BE2C (cell line): Measurements from ENCODE around the gene TMEM41A.
A peak's percentile ranks its signal among the peaks of the same experiment; 100 is the strongest.

Experiments used
- DNase-seq: peaks from one replicate; pipeline ENCODE4 v3.0.0-alpha.2; 2020
- H3K27me3 ChIP-seq: fragments of 250-450 bp; sonication (Bioruptor Pico); 2 replicates; pipeline ENCODE4 v1.5.1; 2020; ENCODE audit warnings: mild to moderate bottlenecking
- H3K36me3 ChIP-seq: fragments of 250-450 bp; sonication (Bioruptor Pico); 2 replicates; pipeline ENCODE4 v1.5.1; 2020; ENCODE audit warnings: mild to moderate bottlenecking
- H3K4me1 ChIP-seq: fragments of 250-450 bp; sonication (Bioruptor Pico); 2 replicates; pipeline ENCODE4 v1.5.1; 2020
- H3K4me3 ChIP-seq: 2 replicates; pipeline ENCODE4 v1.5.1; 2011; ENCODE audit warnings: low read depth, low read length
- H3K9me3 ChIP-seq: fragments of 250-450 bp; sonication (Bioruptor Pico); 2 replicates; pipeline ENCODE4 v1.5.1; 2020
- CTCF ChIP-seq: IDR thresholded peaks from 2 replicates; pipeline ENCODE4 v1.5.1; 2012; ENCODE audit warnings: mild to moderate bottlenecking, low read depth, low read length

The TMEM41A gene

GRCh38 chr3:185519021-185519420 lies 20.2 kb upstream of the TMEM41A start:
- H3K4me3 ChIP-seq: no peak overlapping the region
- no peaks in the 10 kb centered on the region for H3K36me3 ChIP-seq
- no peaks in the 10 kb centered on the region for H3K9me3 ChIP-seq
- no peak for DNase-seq
- H3K27me3 ChIP-seq: peaks cover 5% of the 10 kb centered on the region
- peak; percentile 14; the same call in 1 of the 2 replicates for TF ChIP-seq CTCF
- H3K4me1 ChIP-seq: no peaks in the 10 kb centered on the region

DNA sequence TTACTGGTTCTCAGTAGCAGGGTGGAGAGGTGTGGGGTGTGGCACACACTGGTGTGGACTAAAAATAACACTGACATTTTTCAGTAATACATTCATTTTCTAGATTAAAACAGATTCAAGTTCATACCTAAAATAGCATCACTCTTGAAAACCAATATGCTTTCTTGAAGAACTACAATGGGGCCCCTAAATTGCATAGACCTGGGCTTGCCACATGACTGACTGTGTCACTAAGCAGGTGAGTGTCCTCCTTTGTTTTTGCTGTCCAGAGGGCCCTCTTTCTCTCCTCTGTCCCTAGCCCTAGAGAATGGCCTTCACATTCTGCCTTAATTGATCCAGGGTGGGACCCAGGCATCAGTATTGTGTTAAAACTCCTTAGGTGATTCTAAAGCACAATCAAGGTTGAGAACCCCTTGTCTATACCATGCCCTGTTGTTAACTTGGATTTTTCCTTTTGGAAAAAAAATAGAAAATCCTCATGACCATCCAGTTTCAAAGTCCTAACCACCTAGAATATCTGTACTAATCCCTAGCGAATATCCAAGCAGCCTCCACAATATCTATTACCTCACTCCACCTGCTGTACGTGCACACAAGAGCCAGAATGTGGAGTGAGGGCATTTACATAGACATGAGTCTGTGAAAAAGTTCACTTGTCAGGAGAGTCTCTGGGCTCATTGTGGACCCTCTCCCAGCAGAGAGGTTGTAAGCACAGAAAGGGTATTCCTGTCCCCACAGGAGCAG lies 18.7 kb upstream of the TMEM41A start:
- no peaks in the 10 kb centered on the region for H3K4me1 ChIP-seq
- no peaks in the 10 kb centered on the region for H3K9me3 ChIP-seq
- no peak overlapping the region for H3K4me3 ChIP-seq
- H3K27me3 ChIP-seq: no peaks in the 10 kb centered on the region; the same call in none of the 2 replicates
- DNase-seq: no peak
- TF ChIP-seq CTCF: no peak
- H3K36me3 ChIP-seq: no peaks in the 10 kb centered on the region

GRCh38 chr3:185511711-185512110 lies 12.9 kb upstream of the TMEM41A start:
- no peaks in the 10 kb centered on the region for H3K36me3 ChIP-seq
- H3K27me3 ChIP-seq: no peaks in the 10 kb centered on the region; the same call in none of the 2 replicates
- DNase-seq: no peak
- no peaks in the 10 kb centered on the region for H3K4me1 ChIP-seq
- TF ChIP-seq CTCF: no peak
- no peak overlapping the region for H3K4me3 ChIP-seq
- no peaks in the 10 kb centered on the region for H3K9me3 ChIP-seq

DNA sequence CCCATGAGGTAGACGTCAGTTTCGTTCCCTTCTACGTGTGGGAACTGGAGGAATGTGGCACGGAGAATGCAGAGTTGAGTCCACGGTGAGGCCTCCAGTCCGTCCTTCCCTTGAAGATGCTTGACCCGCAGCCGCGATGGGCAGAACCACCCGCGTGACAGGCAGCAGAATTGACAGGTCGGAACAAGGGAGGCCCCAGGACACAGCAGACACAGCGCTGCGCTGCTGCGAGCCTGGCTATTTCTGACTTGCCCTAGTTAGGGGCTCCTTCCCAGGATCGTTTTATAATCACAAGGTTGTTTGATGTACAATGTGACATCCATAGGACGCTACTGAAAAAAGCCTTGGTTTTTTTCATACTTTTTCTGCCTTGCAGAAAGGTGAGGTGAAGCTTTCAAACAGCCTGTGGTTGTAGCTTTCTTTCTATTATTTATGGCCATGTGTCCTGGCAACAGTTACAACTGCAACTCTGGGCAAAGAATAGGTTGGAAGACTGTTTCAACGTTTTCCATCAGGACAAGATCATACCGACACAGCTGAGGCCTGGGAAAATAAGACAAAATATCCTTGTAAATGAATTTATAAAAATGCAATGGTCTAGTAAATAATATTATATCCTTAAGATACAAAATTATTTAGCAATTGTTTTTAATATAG lies 9.6 kb upstream of the TMEM41A start:
- DNase-seq: no peak
- no peaks in the 10 kb centered on the region for H3K27me3 ChIP-seq
- TF ChIP-seq CTCF: no peak
- no peaks in the 10 kb centered on the region for H3K36me3 ChIP-seq
- no peak overlapping the region for H3K4me3 ChIP-seq
- H3K4me1 ChIP-seq: no peaks in the 10 kb centered on the region
- no peaks in the 10 kb centered on the region for H3K9me3 ChIP-seq

- Histone ChIP-seq H3K36me3 (no peaks in the 10 kb centered on the region), H3K4me1 (no peaks in the 10 kb centered on the region), H3K27me3 (no peaks in the 10 kb centered on the region), H3K9me3 (no peaks in the 10 kb centered on the region), H3K4me3 (no peak overlapping the region)
- no peak for TF ChIP-seq CTCF
- DNase-seq: no peak
Observed at GRCh38 chr3:185507883-185508282, 9.0 kb upstream of the TMEM41A start.

DNA sequence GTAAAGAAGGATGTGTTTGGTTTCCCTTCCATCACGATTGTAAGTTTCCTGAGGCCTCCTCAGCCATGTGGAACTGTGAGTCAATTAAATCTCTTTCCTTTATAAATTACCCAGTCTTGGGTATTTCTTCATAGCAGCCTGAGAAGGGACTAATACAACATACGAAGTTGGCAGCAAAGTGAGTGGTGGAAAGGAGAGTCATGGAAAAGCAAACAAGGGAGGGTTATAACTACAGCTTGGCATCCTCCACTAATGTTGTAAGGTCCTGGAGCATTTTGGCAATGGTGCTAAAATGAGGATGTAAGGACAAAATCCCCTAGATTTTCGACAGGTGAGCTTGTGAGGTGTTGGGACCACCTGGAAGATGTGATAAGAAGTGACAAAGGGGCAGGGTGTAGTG lies 5.8 kb upstream of the TMEM41A start:
- H3K27me3 ChIP-seq: no peaks in the 10 kb centered on the region
- no peak for DNase-seq
- no peaks in the 10 kb centered on the region for H3K36me3 ChIP-seq
- H3K4me1 ChIP-seq: no peaks in the 10 kb centered on the region
- TF ChIP-seq CTCF: no peak
- H3K9me3 ChIP-seq: no peaks in the 10 kb centered on the region
- no peak overlapping the region for H3K4me3 ChIP-seq
